ENCODE data around the gene URGCP.

The URGCP gene, protein sequence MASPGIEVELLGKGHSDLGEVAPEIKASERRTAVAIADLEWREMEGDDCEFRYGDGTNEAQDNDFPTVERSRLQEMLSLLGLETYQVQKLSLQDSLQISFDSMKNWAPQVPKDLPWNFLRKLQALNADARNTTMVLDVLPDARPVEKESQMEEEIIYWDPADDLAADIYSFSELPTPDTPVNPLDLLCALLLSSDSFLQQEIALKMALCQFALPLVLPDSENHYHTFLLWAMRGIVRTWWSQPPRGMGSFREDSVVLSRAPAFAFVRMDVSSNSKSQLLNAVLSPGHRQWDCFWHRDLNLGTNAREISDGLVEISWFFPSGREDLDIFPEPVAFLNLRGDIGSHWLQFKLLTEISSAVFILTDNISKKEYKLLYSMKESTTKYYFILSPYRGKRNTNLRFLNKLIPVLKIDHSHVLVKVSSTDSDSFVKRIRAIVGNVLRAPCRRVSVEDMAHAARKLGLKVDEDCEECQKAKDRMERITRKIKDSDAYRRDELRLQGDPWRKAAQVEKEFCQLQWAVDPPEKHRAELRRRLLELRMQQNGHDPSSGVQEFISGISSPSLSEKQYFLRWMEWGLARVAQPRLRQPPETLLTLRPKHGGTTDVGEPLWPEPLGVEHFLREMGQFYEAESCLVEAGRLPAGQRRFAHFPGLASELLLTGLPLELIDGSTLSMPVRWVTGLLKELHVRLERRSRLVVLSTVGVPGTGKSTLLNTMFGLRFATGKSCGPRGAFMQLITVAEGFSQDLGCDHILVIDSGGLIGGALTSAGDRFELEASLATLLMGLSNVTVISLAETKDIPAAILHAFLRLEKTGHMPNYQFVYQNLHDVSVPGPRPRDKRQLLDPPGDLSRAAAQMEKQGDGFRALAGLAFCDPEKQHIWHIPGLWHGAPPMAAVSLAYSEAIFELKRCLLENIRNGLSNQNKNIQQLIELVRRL

DNA sequence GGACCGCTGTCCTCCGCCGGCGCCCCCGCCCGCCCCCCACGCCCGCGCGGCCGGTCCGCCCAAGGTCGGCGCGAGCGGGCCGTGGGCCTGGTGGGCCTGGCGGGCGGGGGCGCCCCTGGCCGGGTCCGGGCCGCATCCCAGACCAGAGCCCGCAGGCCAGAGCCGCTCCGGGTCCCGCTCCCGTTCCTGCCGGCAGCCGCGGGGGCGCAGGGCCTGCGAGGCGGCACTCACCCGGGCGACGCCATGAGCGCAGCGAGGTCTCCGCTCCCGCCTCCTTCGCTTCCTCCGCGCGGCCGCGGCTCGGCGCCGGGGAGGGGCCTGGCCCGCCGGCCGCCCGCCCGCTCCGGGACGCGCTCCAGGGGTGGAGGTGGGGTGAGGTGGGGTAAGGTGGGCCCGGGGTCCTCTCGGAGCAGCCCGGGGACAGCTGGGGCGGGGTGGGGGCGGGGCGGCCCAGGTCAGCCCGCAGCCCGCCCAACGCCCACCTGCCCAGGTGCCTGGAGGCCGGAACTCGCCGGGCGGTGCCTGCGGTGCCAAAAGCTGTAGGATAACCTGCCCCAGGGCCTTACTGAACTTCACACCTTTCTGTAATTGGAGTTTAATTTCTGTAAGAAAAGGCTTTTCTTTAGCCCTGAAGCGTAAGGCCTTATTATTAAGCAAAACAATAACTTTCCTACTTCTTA is at the start of gene URGCP:
Gene URGCP (minus strand): TSS at position 266 of the 680 bp plus-strand sequence. CDS start 21 bp downstream, at position 245.
- no peak for DNase-seq

- no peak for DNase-seq
Measured at GRCh38 chr7:43956027-43956426, 49.6 kb upstream of the URGCP start.

DNA sequence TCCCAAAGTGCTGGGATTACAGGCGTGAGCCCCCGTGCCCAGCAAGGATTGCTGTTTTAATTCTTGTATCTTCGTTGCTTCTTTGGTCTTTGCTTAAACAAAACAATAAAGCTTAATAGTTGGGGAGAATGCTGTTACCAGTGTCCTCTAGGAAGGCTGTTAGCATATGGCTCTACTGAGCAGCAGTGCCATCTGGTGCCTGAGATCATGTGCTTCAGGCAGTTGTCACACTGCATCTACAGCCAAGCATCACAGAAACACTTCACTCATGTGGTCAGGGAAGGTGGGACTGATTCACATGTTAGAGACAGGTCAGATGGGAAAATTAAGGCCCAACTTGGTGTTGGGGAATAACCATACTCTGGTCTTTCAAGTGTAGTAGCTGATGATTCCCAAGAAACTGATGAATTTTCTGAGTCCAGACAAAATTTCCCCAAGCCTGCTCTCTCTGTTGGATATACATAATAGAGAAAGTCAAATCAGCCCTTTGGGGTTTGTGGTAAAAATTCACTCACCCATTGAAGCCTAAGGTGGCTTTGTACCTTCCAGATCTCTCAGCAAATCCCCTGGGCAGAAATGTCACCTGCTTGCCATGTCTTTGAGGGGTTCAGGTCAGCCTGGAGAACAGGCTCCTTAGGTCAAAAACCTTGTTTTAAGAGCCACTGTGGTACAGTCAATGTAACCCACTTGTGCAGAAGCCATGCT is 48.3 kb upstream of the URGCP start:
- no peak for DNase-seq

- no peak for DNase-seq
Measured at GRCh38 chr7:43953071-43953470, 46.7 kb upstream of the URGCP start.

DNA sequence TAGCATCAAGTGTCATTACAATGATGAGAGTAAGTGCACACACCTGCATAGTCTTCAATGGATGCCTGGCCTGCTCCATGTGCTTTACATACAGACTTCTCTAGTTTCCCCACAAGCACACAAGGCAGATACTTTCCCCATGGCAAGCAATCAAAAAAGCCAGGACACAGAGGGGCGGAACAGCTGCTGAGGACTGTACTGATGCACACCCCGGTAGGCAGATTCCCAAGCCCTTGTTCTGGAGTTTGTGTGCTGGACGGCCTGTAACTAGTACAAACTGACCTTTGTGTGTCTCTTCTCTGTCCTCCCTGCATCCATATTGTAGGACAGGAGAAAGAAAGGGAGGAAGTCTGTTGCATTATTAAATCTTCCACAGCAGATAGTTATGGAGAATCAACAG is 45.6 kb upstream of the URGCP start:
- DNase-seq, result no peak

DNA sequence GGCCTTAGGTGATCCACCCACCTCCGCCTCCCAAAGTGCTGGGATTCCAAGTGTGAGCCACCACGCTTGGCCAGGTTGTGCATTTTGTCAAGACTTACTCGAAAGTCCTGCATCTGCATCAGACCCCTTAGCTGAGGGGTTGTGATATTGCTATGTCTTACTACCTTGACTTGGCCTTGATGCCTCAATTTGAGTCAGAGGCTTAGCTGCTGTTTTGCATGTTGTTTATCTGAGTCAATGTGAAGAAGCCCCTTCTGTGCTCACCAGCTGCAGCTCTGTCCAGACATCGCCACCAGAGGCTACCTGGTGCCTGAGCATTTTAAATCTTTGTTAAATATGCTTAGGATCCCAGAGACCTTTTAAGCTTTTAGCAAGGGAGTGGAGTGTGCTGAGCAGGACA is 37.9 kb upstream of the URGCP start:
- no peak for DNase-seq

- DNase-seq, result no peak
Measured at GRCh38 chr7:43943417-43944187, 37.2 kb upstream of the URGCP start.

DNA sequence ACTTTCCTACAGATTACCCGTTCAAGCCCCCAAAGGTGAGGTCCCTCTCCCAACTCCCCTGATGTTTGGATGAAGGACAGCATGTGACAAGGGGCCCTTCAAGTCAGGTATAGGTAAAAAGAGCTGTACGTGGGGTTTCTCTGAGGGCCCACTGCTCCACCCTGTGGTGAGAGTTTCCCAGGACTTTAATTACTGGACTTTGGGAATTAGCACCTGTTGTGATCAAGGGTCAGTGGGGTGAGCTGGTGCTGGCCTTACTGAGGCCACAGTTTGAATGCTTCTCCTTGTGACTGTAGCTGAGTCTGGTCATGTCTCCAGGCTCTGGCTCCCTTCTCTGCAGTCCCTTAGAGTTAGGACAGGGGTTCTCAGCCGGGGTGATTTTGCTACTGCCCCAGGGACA is 36.6 kb upstream of the URGCP start:
- DNase-seq, result no peak

DNA sequence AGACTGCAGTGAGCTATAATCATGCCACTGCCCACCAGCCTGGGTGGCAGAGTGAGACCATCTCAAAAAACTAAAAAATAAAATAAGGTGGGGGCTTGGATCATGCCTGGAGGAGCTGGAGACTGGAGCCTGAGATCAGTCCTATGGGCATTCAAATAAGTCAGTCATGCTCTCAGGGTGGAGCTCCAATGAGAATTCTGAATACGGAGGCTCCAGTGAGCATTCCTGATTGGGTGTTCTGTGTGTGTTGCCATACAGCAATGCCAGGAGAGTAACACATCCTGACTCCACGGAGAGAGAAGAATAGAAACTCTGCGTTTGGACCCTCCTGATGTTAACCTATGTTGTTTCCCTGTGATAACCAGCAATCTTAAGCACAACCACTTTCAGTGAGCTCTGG is 35.9 kb upstream of the URGCP start:
- no peak for DNase-seq

- no peak for DNase-seq
Measured at GRCh38 chr7:43938892-43939482, 32.6 kb upstream of the URGCP start.

DNA sequence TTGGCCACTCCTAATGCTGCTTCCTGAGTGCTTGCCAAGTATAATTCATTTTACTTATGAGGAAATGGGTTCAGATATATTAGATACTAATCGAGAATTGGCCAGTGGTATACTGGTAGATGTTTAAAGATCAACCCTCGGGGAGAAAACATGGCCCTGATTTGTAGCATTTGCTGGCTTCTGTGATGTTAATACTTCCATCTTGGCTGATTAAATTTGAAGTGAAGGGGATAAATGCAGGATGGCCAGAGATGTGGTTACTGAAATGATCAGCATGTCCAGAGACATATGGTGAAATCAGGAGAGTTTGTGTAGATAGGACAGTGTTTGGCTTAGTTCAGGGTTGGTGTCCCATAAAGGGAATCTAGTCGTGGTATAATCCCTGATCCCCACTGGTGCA is 31.0 kb upstream of the URGCP start:
- DNase-seq, result no peak

GRCh38 chr7:43933902-43934560 is 27.6 kb upstream of the URGCP start:
- DNase-seq, result no peak

- DNase-seq, result no peak
Measured at GRCh38 chr7:43931346-43931745, 24.9 kb upstream of the URGCP start.

DNA sequence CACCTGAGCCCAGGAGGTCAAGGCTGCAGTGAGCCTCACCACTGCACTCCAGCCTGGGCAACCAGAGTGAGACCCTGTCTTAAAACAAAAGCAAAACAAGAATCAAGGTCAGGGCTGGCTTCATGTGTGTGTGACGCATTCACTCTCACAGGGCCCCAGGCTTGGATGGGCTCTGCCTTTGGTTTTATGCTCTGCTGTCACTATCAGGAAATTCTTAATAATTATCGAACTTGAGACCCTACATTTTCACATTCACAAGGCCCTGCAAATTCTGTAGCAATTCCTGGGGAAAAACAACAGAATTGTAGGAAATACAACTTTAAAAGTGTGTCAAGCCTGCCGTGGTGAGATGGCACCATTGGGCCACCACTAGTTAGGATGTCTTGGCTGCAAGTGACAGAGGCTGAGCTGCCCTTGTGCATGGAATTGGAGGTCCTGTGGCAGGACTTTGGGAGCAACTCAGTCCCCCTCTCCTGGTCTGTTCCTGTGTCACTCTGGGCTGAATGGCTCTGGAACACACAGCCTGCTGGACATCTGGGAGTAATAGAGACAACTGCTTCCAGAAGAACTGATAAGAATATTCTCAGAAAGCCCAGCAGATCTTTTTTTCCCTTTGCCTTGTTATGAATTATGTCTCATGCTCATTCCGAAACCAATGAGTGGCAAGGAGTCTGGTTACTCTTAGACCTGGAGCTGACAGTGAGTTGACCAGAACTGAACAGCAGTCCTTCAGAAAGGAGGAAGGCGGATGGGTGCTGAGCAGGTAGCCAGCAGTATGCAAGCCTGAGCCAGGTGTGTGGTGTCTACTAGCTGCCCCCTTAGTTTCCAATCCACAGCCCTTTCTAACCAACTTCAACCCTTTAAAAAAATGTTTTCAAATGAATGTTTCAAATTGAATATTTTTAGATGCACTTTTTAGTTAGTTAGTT is 23.4 kb upstream of the URGCP start:
- no peak for DNase-seq

DNA sequence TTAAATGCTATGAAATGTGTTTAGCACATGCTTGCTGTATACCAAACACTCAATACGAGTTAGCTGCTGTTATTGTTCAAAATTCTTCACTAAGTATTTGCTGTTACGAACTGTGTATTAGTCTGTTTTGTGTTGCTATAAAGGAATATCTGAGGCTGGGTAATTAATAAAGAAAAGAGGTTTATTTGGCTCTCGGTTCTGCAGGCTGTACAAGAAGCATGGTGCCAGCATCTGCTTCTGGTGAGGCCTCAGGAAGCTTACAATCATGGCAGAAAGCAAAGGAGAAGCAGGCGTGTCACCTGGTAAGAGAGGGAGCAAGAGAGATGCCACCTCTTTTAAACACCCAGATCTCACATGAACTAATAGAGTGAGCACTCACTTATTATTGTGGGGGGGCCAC is 21.4 kb upstream of the URGCP start:
- no peak for DNase-seq

DNA sequence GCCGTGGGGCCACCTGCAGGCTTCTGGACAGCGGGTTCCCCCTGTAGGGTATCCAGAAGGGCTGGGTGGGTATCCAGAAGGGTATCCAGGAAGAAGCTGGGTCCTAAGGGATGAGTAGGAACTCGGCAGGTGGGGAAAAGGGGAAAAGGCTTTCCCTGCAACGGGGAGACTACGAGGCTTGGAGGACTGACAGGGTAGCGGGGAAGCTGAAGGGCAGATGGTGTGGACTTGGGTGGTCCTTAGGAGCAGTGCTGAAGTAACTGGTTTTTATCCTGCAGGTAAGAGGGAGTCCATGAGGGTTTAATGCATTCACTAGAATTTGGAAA is 20.4 kb upstream of the URGCP start:
- no peak for DNase-seq

GRCh38 chr7:43925984-43926797 is 19.8 kb upstream of the URGCP start, which contains the start of gene UBE2D4:
UBE2D4 (plus strand) TSS chr7:43926436; CDS start chr7:43926533, 97 bp downstream.
- peak; percentile 24 for DNase-seq

GRCh38 chr7:43922726-43923125 is 16.3 kb upstream of the URGCP start:
- no peak for DNase-seq

- no peak for DNase-seq
Measured at GRCh38 chr7:43921423-43921822, 15.0 kb upstream of the URGCP start.
